IMR-90 (cell line): ENCODE results near the gene TMPRSS6. TPM values are rescaled to one million over a fixed set of nuclear protein-coding genes. Genes with fewer than 3 reads are reported as not detected.

ENCODE experiments used
- ATAC-seq: fragments of 200-7000 bp; cut with Tn5 transposase; 2 replicates; pipeline ENCODE4 v1.9.1; 2020; ENCODE audit warnings: low read depth, mild to moderate bottlenecking, moderate library complexity
- BruUV-seq: library from RNA; stranded (reverse); fragments of 400-500 nt; replicated peaks from 2 replicates; lab custom pipeline; 2021; lab: Mats Ljungman, UMichigan
- CTCF ChIA-PET: fragments of 300-600 bp; formaldehyde crosslinking; extraction: SDS; loops from one replicate; lab custom pipeline; 2021; ENCODE audit warnings: antibody characterized with exemption; lab: Yijun Ruan, JAX
- POLR2A ChIA-PET: fragments of 300-600 bp; sonication (Branson Sonifier 250); formaldehyde crosslinking; loops from one replicate; lab custom pipeline; 2022; ENCODE audit warnings: antibody characterized with exemption; ENCODE audit not compliant: unreplicated experiment; lab: Charles Lee
- DNase-seq: peaks from one replicate; pipeline ENCODE4 v3.0.0; 2013
- H2AFZ ChIP-seq: replicated peaks from 2 replicates; pipeline ENCODE3; 2013; ENCODE audit warnings: low read length, mild to moderate bottlenecking; ENCODE audit not compliant: poor library complexity
- H2AK5ac ChIP-seq: 2 replicates; pipeline ENCODE4 v1.6.1; 2013; ENCODE audit warnings: low read depth, low read length, inconsistent platforms
- H2AK9ac ChIP-seq: replicated peaks from 2 replicates; pipeline ENCODE3; 2013; ENCODE audit warnings: mild to moderate bottlenecking, low read depth, low read length, moderate library complexity; ENCODE audit not compliant: poor library complexity
- H2BK120ac ChIP-seq: 2 replicates; pipeline ENCODE4 v1.6.1; 2013; ENCODE audit warnings: low read depth, low read length, inconsistent platforms
- H2BK15ac ChIP-seq: 3 replicates; pipeline ENCODE4 v1.6.1; 2013; ENCODE audit warnings: low read depth, low read length, inconsistent platforms
- H2BK20ac ChIP-seq: 2 replicates; pipeline ENCODE4 v1.6.1; 2013; ENCODE audit warnings: low read depth, mild to moderate bottlenecking, inconsistent platforms, low read length, moderate library complexity
- H2BK5ac ChIP-seq: 2 replicates; pipeline ENCODE4 v1.6.1; 2013; ENCODE audit warnings: mild to moderate bottlenecking, low read depth, low read length, inconsistent platforms; ENCODE audit not compliant: poor library complexity, severe bottlenecking
- H3K14ac ChIP-seq: replicated peaks from 2 replicates; pipeline ENCODE4 v1.6.1; 2013; ENCODE audit warnings: low read depth, low read length, inconsistent platforms
- H3K18ac ChIP-seq: 2 replicates; pipeline ENCODE4 v1.6.1; 2013; ENCODE audit warnings: low read depth, low read length, control low read depth
- H3K23ac ChIP-seq: 2 replicates; pipeline ENCODE4 v1.6.1; 2013; ENCODE audit warnings: low read depth, low read length, inconsistent platforms
- H3K27ac ChIP-seq: 2 replicates; pipeline ENCODE4 v1.5.1; 2013; ENCODE audit warnings: mild to moderate bottlenecking, control low read depth, low read length; ENCODE audit not compliant: insufficient read depth
- H3K27me3 ChIP-seq: 2 replicates; pipeline ENCODE4 v1.6.1; 2013; ENCODE audit warnings: low read length; ENCODE audit not compliant: control insufficient read depth, insufficient read depth
- H3K36me3 ChIP-seq: 2 replicates; pipeline ENCODE4 v1.6.1; 2013; ENCODE audit warnings: low read length, mixed read lengths; ENCODE audit not compliant: control insufficient read depth, insufficient read depth
- H3K4ac ChIP-seq: 2 replicates; pipeline ENCODE4 v1.6.1; 2013; ENCODE audit warnings: low read depth, low read length, inconsistent platforms
- H3K4me1 ChIP-seq: 2 replicates; pipeline ENCODE4 v1.6.1; 2013; ENCODE audit warnings: low read length, mixed read lengths; ENCODE audit not compliant: control insufficient read depth, insufficient read depth
- H3K4me2 ChIP-seq: 2 replicates; pipeline ENCODE4 v1.6.1; 2013; ENCODE audit warnings: low read depth, mild to moderate bottlenecking, control low read depth, low read length, moderate library complexity
- H3K4me3 ChIP-seq: 2 replicates; pipeline ENCODE4 v1.5.1; 2013; ENCODE audit warnings: low read depth, mild to moderate bottlenecking, control low read depth, low read length, moderate library complexity; ENCODE audit not compliant: insufficient read depth
- H3K56ac ChIP-seq: 2 replicates; pipeline ENCODE4 v1.6.1; 2013; ENCODE audit warnings: low read length, inconsistent platforms; ENCODE audit not compliant: insufficient read depth; ENCODE audit errors: extremely low read depth
- H3K79me1 ChIP-seq, 2 experiments: 2 replicates each; pipeline ENCODE4 v1.6.1; 2013; ENCODE audit warnings: low read length in 2 of 2, inconsistent platforms in 1 of 2, low read depth in 1 of 2
- H3K9ac ChIP-seq: 2 replicates; pipeline ENCODE4 v1.6.1; 2013; ENCODE audit warnings: low read depth, low read length, control low read depth
- H3K9me1 ChIP-seq: 2 replicates; pipeline ENCODE4 v1.6.1; 2013; ENCODE audit warnings: low read length, inconsistent platforms; ENCODE audit not compliant: insufficient read depth
- H3K9me3 ChIP-seq: 2 replicates; pipeline ENCODE4 v1.6.1; 2013; ENCODE audit warnings: low read length; ENCODE audit not compliant: control insufficient read depth, insufficient read depth
- H4K20me1 ChIP-seq: 2 replicates; pipeline ENCODE4 v1.6.1; 2013; ENCODE audit warnings: low read length, inconsistent platforms; ENCODE audit not compliant: insufficient read depth
- H4K5ac ChIP-seq: 2 replicates; pipeline ENCODE4 v1.6.1; 2013; ENCODE audit warnings: mild to moderate bottlenecking, low read depth, low read length, control low read depth
- H4K8ac ChIP-seq, 2 experiments: 2 replicates each; pipeline ENCODE4 v1.6.1; 2013; ENCODE audit warnings: low read depth in 2 of 2, low read length in 2 of 2, control low read depth in 1 of 2, inconsistent platforms in 1 of 2
- H4K91ac ChIP-seq: 2 replicates; pipeline ENCODE4 v1.6.1; 2013; ENCODE audit warnings: low read depth, low read length, inconsistent platforms; ENCODE audit not compliant: insufficient read depth
- CEBPB ChIP-seq: IDR thresholded peaks from 2 replicates; pipeline ENCODE4 v1.6.1; 2012; ENCODE audit warnings: low read depth, low read length, improper control_type of control experiment
- CHD1 ChIP-seq: IDR thresholded peaks from 2 replicates; pipeline ENCODE4 v1.6.1; 2012; ENCODE audit warnings: low read depth, low read length, improper control_type of control experiment
- FOS ChIP-seq: fragments of 150-350 bp; IDR thresholded peaks from 2 replicates; pipeline ENCODE4 v1.6.1; 2016; ENCODE audit warnings: low read depth, low read length
- MAFK ChIP-seq: IDR thresholded peaks from 2 replicates; pipeline ENCODE4 v1.6.1; 2012; ENCODE audit warnings: low read depth, low read length, improper control_type of control experiment
- MAZ ChIP-seq: IDR thresholded peaks from 2 replicates; pipeline ENCODE4 v1.6.1; 2012; ENCODE audit warnings: low read depth, mild to moderate bottlenecking, low read length, improper control_type of control experiment, moderate library complexity, borderline replicate concordance
- MXI1 ChIP-seq: IDR thresholded peaks from 2 replicates; pipeline ENCODE4 v1.6.1; 2012; ENCODE audit warnings: low read depth, mild to moderate bottlenecking, low read length, moderate library complexity, borderline replicate concordance
- NFE2L2 ChIP-seq: fragments of 150-350 bp; IDR thresholded peaks from 2 replicates; pipeline ENCODE4 v1.6.1; 2016; ENCODE audit warnings: low read depth, mild to moderate bottlenecking, low read length
- POLR2A ChIP-seq: IDR thresholded peaks from 2 replicates; pipeline ENCODE4 v1.6.1; 2012; ENCODE audit warnings: mild to moderate bottlenecking, low read depth, low read length
- RAD21 ChIP-seq: IDR thresholded peaks from 2 replicates; pipeline ENCODE4 v1.6.1; 2012; ENCODE audit warnings: low read length, improper control_type of control experiment
- RCOR1 ChIP-seq: IDR thresholded peaks from 2 replicates; pipeline ENCODE4 v1.6.1; 2012; ENCODE audit warnings: mild to moderate bottlenecking, low read length, improper control_type of control experiment; ENCODE audit not compliant: insufficient replicate concordance
- RFX5 ChIP-seq: IDR thresholded peaks from 2 replicates; pipeline ENCODE4 v1.8.0; 2012; ENCODE audit warnings: low read depth, mild to moderate bottlenecking, low read length, moderate library complexity
- SMC3 ChIP-seq: fragments of 150-350 bp; IDR thresholded peaks from 2 replicates; pipeline ENCODE4 v1.6.1; 2016; ENCODE audit warnings: low read depth, mild to moderate bottlenecking, antibody characterized with exemption, low read length, moderate library complexity
- WGBS, 2 experiments: methylation state at CpG; one replicate each; pipeline versions ENCODE4 v1.1.5 to v1.1.7; 2013; ENCODE audit warnings: missing lambda C conversion rate in 2 of 2; ENCODE audit not compliant: insufficient read length in 1 of 2; ENCODE audit errors: extremely low coverage in 2 of 2; 5-methylcytosine and 5-hydroxymethylcytosine counted together
- dilution Hi-C: fragments of 300-500 bp; cut with HindIII; formaldehyde crosslinking; loops from one replicate; pipeline ENCODE4 v1.14.3; 2018; ENCODE audit warnings: low sequenced_read_pairs; ENCODE audit not compliant: unreplicated experiment
- in situ Hi-C: fragments of 300-500 bp; cut with MboI; formaldehyde crosslinking; loops from 3 replicates; pipeline ENCODE4 v1.14.3; 2019; ENCODE audit warnings: low sequenced_read_pairs, inconsistent platforms, mixed read lengths
- intact Hi-C: fragments of 100-400 bp; cut with micrococcal nuclease; formaldehyde crosslinking; loops from 2 replicates; pipeline ENCODE4 v1.10.0; 2022
- polyA plus RNA-seq, 3 experiments: library from polyadenylated mRNA; depleted of rRNA; stranded (reverse); fragments of >200 nt; gene quantifications; 2 replicates each; pipeline ENCODE4 v1.2.3, GENCODE V29; 2012; ENCODE audit warnings: low replicate concordance in 1 of 3
- total RNA-seq: library from RNA; depleted of rRNA; stranded (reverse); fragments of >200 nt; gene quantifications from 2 replicates; pipeline ENCODE4 v1.2.3, GENCODE V29; 2012
- TF ChIP-seq, protein P1 (sequence below): fragments of 150-350 bp; IDR thresholded peaks from 2 replicates; pipeline ENCODE4 v1.6.1; 2016; ENCODE audit warnings: low read depth, mild to moderate bottlenecking, low read length, moderate library complexity, borderline replicate concordance
- TF ChIP-seq, protein P2 (sequence below): conservative IDR thresholded peaks from 2 replicates; pipeline ENCODE4 v1.5.1; 2012; ENCODE audit warnings: mild to moderate bottlenecking, low read depth, low read length, improper control_type of control experiment

Gene TMPRSS6
- total and polyA plus RNA-seq, 2 of the 4 experiments (the other 2 are of a cell fraction), result not detected

- H3K23ac ChIP-seq, result no peak overlapping the region
- H3K4me1 ChIP-seq, result no peaks in the 10 kb centered on the region
- intact Hi-C loops (no loop called here), in situ Hi-C loops (no loop called here), dilution Hi-C loops (no loop called here)
- H3K4ac ChIP-seq, result no peak overlapping the region
- no peak overlapping the region for H3K9ac ChIP-seq
- ATAC-seq (no peak), DNase-seq (no peak)
- H2AK5ac ChIP-seq, result no peak overlapping the region
- ChIA-PET CTCF (no interaction called here), POLR2A (no interaction called here)
- 71% methylated on average over 1 of the region's 7 CpGs; no CpG with 5 or more reads in 1 of the 2 experiments for WGBS, 2 experiments
- no peak overlapping the region for H2BK5ac ChIP-seq
- H3K9me1 ChIP-seq, result peaks cover 2% of the 10 kb centered on the region; the same call in 1 of the 2 replicates
- TF ChIP-seq NFE2L2 (no peak), RAD21 (no peak), POLR2A (no peak), MXI1 (no peak), SMC3 (no peak), MAFK (no peak), FOS (no peak), RFX5 (no peak), MAZ (no peak), RCOR1 (no peak), CHD1 (no peak), CEBPB (no peak)
- TF ChIP-seq, protein P1, sequence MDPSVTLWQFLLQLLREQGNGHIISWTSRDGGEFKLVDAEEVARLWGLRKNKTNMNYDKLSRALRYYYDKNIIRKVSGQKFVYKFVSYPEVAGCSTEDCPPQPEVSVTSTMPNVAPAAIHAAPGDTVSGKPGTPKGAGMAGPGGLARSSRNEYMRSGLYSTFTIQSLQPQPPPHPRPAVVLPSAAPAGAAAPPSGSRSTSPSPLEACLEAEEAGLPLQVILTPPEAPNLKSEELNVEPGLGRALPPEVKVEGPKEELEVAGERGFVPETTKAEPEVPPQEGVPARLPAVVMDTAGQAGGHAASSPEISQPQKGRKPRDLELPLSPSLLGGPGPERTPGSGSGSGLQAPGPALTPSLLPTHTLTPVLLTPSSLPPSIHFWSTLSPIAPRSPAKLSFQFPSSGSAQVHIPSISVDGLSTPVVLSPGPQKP, result no peak
- TF ChIP-seq, protein P2, sequence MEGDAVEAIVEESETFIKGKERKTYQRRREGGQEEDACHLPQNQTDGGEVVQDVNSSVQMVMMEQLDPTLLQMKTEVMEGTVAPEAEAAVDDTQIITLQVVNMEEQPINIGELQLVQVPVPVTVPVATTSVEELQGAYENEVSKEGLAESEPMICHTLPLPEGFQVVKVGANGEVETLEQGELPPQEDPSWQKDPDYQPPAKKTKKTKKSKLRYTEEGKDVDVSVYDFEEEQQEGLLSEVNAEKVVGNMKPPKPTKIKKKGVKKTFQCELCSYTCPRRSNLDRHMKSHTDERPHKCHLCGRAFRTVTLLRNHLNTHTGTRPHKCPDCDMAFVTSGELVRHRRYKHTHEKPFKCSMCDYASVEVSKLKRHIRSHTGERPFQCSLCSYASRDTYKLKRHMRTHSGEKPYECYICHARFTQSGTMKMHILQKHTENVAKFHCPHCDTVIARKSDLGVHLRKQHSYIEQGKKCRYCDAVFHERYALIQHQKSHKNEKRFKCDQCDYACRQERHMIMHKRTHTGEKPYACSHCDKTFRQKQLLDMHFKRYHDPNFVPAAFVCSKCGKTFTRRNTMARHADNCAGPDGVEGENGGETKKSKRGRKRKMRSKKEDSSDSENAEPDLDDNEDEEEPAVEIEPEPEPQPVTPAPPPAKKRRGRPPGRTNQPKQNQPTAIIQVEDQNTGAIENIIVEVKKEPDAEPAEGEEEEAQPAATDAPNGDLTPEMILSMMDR, result no peak
- no peak overlapping the region for H3K14ac ChIP-seq
- no peak overlapping the region for H2BK20ac ChIP-seq
- H2BK120ac ChIP-seq, result no peak overlapping the region
- no peak overlapping the region for H3K18ac ChIP-seq
- H3K56ac ChIP-seq, result no peak overlapping the region
- H2AFZ ChIP-seq, result no peak overlapping the region
- H4K5ac ChIP-seq, result no peak overlapping the region
- no peak overlapping the region for H3K4me2 ChIP-seq
- BruUV-seq, result no TSS peak
- no peaks in the 10 kb centered on the region for H4K20me1 ChIP-seq
- peaks cover 4% of the 10 kb centered on the region for H3K9me3 ChIP-seq
- H2BK15ac ChIP-seq, result no peak overlapping the region
- no peak overlapping the region for H4K91ac ChIP-seq
- no peak overlapping the region for H3K27ac ChIP-seq
- no peak overlapping the region for H3K4me3 ChIP-seq
- H2AK9ac ChIP-seq, result no peak overlapping the region
- no peaks in the 10 kb centered on the region for H3K36me3 ChIP-seq
- no peak overlapping the region for H4K8ac ChIP-seq
- no peaks in the 10 kb centered on the region for H3K79me1 ChIP-seq
- peaks cover 19% of the 10 kb centered on the region; the same call in 1 of the 2 replicates for H3K27me3 ChIP-seq
These were observed 45.6 kb upstream of the TMPRSS6 start for GRCh38 chr22:37154925-37155712.
